HG02571 (cell line): ENCODE measurements around the gene ADAT3.

Source experiments
- ATAC-seq: cut with Tn5 transposase; IDR thresholded peaks from one replicate; pipeline ENCODE4 v1.9.1; 2021; ENCODE audit warnings: mild to moderate bottlenecking, moderate library complexity; ENCODE audit not compliant: unreplicated experiment

ADAT3 gene

DNA sequence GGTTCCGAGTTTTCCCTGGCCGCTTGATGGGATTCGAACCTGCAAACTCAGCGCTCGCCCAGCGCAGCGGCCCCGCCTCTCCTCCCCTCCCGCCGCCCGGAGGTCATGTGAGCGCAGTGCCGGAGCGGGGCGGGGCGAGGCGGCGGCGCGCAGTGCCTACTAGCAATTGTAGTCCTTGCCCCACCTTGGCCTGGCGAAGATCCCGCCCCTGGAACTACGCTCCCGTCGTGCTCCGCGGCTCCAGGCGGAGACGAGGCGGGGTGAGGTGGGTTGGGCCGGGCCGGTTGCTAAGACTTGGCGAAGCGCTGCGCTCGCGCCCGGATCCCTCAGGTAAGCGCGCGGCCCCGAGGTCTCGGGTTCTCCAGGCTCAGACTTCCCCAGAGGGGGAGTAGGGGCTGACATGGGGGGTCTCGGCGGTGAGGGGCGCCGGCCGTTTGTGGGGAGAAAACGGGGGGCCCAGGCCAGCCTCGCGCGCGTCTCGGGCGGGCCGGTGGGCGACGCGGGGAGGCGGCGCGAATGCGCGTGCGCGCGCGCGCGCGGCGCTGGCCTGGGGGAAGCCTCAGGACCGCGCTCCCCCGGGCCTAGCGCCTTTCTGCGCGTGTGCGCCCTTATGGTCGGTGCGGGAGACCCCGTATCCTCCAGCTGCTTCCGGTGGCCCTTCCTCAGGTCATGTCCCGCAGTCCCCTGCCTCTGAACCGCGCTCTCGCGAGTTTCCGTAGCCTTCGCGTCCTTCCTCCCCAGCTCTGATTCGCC is at the start of gene ADAT3, which contains the start of gene SCAMP4:
Gene ADAT3, plus strand, starts transcription at position 290 of the 753 bp plus-strand sequence. CDS start 6,649 bp downstream, outside the sequence.
Gene SCAMP4, plus strand, starts transcription at position 290 of the 753 bp plus-strand sequence. CDS start 9,621 bp downstream, outside the sequence.
- peak; percentile 75 for ATAC-seq

DNA sequence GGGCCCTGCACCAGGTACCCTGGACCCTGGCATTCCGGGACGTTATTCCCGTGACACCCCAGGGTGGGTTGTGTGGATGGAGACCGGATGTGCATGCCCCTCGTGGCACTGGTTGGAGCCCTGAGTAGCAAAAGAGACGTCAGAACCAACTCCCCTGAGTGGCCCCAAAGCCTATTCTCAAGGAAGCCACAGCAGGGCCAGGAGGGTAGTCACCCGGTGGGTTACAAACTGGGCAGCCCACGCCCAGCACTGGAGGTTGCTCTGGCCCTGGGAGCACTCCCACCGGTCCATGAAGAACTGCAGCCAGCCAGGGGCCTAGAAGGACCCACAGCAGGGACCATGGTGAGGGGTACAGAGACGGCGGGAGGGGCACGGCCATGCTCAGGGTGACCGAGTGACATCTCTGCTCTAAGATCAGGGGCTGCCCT is 49.4 kb upstream of the ADAT3 start:
- no peak for ATAC-seq

DNA sequence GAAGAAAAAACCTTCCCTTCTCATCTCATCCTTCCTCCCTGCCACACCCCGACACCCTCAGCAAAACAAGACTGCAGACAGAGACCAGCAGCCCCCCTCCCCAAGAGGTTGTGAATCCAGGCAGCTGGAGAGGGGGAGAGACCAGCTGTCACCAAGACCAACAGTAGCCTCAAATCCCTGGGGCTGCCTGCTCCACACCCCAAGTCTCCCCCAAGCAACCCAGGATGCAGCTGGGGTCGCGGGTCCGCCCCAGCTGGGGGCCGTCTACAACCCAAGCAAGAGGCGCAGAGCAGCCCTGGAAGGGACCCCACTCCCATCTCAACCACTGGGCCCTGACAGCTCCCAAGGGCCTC is 48.9 kb upstream of the ADAT3 start:
- no peak for ATAC-seq

DNA sequence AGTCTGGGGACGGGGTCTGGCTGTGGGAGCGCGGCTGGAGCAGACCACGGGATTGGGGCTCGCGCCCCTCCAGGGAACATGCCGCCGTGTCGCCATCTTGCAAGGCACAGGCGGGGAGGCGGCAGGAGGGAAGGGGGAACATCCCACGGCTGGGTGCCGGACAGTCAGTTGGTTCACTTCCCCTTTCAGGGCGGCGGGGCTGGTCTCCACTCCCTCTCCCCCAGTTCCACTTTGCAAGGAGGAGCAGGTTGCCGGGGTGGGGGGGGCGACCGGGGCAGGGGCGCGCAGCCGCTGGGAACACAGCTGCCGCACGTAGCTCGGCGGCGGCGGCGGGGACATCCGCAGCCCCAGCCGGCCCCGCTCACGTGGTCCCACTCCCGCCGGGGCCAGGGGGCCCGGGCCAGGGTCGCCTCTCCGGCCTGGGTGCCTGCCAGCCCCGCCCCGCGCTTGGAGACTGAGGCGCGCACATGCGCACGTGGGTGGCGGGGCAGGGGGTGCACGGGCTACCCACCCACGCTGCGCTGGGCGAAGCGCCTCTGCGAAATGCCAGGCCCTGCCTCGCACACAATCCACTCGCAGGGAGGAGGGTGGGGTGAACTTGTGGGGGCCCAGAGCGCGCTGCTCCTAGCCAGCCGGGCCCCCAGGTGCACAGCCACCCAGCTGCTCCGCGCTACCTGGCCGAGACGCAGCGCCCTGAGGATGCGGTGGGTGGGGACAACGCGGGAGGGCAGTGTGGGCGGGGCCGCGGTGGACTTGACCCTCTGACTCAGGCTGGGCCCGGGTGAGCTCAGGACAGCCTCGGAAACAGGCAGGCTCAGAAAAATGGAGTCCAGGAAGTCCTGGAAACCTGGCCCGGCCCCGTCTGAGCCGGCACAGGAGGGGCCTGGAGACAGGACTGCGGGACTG is 48.2 kb upstream of the ADAT3 start:
- no peak for ATAC-seq

DNA sequence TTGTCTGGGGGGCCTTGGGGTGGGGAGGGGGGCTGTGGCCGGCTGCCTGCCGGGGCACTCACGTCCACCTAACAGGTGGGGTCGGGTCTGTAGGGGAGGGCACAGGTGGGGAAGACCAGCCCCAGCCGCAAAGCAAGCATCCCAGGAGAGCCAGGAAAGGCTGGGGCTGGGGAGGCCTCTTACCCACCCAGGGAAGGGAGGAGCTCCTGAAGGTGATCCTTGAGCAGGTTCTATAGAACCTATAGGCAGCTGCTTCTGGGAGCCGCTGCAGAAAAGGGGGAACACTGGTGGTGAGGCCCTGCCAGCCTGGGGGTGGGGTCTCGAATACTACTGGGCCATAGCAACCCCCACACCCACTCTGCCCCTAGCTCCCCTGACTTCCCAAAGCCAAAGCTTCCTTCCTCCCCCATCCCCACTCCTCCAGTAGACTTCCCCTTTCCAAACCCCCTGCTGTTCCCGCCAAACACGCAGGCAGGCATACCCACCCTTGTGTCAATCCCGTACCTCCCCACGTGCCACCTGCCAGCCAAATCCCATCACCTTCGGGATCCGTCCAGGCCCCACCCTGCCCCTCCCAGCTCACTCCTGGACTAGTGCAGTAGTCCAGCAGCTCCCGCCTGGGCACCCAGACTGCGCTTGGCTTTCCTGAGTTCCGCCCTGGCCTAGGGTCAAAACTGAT is 47.4 kb upstream of the ADAT3 start:
- ATAC-seq: no peak

DNA sequence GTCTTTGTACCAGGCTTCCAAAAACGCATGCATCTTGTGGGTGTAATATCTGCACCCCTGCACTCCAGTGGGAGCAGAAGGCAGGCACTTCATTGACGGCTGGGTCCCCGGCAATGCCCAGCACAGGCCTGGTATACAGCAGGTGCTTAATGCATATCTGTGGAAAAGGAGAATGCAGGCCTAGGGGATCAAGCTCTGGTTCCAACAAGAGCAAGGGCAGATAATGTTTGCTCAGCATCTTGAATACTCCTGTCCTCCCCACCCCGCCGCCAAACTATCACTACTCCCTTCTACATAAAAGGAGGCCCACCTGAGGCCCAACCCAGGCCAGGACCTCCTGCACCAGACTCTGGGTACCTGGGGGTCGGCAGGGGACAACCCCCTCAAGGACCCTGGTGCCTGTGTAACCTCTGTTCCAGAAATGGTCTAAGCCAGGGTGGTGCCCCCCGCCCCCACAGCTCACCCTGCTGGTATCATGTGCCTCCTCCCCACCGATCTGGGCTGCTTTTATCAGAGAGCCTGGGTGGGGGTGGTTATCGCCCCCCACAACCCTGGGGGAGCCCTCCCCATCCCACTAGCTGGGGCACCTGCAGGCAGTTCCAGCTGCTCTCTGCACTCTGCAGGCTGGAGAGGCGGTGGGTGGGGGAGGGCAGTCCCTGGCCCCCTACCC is 46.7 kb upstream of the ADAT3 start:
- ATAC-seq: no peak

DNA sequence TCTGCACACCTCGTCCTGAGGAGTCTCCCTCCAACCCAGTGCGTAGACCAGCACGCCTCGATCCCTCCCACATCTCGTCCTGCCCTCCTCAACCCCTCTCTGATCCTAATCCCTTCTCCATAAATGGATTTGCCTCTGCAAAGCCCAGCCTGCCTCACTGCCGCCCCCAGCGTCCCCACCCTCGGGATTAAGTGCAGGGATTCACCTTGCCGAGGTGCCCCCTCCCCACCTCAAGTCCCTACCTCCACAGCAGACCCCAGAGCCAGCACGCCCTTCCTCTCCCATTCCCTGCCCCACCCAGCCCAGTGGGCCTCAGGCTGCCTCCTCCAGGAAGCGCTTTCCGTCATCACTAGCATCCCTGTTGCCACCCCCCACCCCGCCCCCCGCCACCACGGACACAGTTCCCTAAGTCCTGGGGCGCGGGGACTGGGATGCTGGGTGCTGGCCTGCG is 45.8 kb upstream of the ADAT3 start:
- no peak for ATAC-seq

DNA sequence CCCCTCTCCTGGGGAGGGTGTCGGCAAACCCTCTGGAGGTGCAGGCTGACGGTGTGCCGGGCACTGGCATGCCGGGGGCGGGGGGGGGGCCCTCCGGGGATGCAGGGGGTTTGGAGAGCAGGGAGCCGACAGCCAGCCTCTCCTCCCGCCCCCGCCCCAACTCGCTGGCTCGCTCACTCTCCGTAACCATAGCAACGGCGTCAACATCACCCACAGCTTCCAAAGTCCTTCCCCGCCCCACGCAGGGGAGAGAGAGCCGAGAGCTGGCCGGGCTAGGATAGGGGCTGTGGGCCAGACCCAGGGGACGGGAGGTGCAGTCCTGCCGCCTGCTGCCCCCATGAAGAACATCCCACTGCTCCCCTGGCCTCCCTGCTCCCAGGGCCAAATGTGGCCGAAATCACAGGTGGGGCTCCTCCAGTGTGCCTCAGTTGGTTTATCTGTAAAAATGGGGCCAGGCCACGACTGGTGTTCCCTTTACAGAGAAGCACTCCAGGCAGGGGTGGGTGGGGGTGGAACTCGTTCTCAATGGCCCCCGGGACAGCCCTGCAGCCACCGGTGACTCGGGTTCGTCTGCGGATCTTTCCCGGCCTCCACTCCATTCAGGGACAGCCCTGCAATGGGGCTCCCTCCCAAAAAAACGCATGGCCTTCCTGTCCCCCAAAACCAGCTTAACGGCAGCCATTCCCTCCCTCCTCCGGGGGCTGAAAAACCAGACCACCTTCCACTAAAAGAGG is 45.0 kb upstream of the ADAT3 start:
- ATAC-seq: no peak

DNA sequence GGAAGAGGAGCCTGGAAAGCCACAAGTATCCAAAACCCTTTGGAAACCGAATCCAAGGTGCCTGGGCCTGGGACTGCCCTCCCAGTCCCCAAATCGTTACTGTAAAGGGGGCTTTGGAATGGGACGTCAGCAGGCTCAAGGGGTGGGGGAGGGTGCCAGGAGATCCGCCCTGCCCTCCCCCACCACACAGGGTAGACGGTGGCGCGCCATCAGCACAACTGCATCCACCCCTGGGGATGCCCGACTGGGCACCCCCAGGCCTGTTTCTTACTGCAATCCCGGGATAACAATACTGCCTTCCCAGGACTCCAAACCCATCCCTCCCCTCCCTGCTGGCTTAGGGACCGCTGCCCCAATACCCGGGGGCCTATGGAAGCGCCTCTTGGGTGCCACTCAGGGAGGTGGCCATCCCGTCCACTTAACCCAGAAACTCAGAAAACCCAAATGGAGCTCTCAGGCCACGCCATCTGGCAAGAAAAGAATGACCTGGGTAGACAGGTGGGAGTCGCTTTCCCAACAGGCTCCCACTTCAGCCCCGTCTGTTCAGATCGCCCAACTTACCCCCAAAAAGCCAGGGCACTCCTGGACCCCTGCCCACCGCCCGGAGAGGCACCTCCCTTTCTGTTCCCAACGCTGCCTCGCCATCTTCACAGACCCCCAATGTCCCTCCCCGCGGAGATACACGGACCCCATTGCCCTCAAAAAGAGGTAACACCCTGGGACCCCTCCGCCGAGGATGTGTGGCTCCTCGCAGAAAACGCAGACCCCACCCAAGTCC is 44.2 kb upstream of the ADAT3 start:
- no peak for ATAC-seq

DNA sequence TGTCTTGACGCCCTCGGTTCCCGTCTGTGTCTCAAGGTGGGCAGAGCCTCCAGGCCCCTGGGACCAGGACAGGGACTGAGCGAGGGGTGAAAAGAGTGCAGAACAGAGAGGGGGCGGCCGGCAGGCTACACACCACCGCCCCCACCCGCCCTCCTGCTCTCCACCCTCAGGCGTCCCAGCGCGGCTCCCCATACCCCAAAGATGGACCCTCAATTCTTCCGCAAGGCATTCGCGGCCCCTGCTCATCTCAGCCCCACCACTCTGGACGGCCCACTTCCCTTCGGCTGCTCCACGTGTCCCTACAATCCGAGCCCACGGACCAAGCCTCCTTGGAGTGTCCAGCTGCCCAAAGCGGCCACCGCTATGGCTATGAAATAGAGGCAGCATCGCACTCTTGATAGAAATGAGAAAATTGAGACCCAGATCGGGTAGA is 43.6 kb upstream of the ADAT3 start:
- no peak for ATAC-seq

DNA sequence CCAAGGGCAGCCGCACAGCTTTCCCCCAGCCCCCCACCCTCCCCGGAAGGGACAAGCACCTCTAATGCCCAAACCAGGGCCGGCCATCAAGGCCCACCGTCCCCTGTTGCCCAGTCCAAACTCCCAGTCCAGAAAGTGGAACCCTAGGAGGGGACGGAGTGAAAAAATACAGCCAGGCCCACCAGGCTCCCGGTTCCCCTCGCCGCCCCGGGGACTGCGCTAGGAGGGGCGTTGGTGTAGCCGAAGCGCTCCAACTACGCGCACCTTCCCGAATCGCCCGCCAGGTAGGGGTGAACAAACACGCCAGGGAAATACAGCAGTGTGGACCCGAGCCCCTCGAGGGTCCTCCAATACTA is 43.2 kb upstream of the ADAT3 start:
- ATAC-seq: no peak

DNA sequence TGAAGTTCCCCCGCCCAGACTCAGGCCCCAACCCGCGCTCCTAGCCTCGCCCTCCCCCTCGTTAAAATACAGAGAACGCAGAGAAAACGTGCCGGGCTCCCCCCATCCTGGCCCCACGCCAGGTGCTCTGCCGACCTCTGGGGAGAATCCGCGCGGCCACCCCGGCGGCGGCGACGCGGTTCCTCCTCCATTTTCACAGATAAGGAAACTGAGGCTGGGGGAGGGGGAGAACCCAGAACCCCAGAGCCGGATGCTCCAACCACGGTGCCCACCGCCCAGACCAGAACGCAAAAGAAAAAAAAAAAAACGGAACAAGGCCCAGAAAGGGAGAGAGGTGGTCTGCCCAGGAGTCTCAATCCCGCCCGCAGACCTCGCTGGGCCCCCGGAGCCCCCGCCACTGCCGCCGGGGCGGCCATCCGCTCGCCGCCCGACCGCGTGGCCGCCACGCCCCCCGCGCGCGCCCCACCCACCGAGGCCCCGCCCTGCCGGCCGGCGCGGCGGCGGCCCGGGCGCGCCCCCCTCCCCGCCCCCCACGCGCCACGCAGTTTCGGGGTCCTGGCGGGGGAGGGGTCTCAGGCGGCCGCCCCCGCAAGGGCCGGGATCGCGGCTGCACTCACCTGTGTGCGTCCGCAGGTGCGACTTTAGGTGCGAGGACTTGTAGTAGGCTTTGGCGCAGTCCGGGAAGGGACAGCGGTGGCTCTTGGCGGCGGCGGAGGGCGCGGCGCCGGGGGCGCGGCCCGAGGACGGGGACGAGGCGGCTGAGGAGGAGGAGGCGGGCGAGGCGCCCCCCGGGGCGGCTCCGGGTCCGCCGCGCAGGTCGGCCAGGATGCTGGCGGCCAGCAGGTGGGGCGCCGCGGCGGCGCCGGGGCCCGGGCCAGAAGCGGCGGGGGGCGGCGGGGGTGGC is 42.5 kb upstream of the ADAT3 start:
- peak; percentile 1 for ATAC-seq

DNA sequence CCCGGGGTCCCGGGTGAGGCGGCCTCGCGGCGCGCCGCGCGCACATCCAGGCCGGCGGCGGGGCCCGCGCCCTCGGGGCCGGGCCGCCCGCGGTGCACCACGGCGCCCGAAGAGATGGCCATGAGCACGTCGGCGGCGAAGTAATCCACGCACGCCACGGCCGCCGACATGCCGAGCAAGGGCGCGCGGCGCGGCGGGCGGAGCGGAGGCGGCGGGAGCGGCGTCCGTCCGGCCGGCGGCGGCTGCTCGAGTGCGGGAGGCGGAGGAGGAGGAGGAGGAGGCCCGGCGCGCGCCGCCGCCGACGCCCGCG is 41.9 kb upstream of the ADAT3 start, which contains the start of gene KLF16:
Gene KLF16, minus strand, starts transcription at position 252 of the 310 bp plus-strand sequence. Its CDS starts 82 bp downstream, at position 170.
- no peak for ATAC-seq

DNA sequence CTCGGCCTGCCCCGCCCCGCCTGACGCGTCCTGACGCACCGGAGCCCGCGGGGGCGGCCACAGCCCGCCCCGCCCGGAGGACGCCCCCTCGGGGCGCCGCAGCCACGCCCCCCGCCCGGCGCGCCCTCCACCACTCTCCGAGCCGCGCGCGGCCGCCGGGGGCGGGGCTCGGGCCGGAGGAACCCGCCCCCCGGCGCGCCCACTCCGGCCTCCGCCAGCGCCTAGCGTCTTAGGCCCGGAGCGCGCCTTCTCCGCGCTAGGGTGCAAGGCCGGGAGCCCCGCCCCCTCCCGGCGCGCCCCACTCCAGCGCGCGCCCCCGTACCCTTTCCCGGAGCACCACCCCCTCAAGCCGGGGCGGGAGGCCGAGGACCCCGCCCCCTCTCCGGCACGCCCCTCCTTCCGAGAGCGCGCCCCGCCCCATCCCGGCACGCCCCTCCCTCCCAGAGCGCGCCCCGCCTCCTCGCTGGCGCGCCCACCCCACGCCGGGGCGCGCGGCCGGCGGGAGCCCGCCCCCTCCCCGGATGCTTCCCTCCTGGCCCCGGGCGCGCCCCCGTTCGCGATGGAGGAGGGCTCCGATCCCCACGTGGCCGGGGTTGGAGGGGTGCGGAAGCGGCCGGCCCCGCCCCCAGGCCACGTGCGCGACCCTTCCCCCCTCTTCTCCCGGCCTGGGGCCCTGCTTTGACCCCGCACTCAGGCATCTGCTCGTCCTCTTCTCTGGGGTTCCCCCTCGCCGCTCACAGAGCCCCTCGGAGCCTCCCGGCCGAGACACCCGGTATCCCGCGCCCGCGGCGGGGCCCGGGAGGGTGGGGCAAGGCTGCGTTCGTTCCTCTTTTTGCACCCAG is 41.3 kb upstream of the ADAT3 start:
- peak; percentile 49 for ATAC-seq

DNA sequence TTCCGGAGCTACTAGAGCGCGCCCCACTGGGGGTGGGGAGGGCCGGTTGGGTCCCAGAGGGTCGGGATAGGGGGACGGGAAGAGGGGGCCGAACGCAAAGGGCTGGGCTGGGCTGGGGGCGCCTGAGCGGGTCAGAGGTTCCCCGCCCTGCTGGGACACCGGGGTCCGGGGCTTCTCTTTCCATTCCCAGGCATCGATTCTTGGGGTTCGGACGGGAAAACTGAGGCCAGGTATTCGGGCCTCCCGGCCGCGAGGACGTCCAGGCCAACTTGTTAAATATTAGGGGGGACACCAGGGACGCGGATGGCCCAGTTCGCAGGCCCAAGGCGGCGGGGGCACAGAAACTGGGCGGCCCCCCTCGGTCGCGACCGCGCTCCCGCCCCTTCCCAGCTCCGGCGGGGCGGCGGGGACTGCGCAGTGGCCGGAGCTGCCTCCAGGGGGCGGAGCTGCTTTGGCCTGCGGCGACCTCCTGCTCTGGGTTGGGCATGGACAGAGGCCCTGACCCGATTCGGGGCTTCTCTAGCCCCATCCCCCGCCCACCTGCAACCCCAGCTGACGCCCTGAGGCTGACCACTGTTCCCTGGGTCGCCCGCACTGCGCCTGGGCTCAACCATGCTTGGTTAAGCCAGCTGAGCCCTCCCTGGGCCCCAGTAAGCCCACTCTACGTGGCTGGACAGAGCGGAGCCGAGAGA is 40.6 kb upstream of the ADAT3 start:
- ATAC-seq: peak; percentile 34

DNA sequence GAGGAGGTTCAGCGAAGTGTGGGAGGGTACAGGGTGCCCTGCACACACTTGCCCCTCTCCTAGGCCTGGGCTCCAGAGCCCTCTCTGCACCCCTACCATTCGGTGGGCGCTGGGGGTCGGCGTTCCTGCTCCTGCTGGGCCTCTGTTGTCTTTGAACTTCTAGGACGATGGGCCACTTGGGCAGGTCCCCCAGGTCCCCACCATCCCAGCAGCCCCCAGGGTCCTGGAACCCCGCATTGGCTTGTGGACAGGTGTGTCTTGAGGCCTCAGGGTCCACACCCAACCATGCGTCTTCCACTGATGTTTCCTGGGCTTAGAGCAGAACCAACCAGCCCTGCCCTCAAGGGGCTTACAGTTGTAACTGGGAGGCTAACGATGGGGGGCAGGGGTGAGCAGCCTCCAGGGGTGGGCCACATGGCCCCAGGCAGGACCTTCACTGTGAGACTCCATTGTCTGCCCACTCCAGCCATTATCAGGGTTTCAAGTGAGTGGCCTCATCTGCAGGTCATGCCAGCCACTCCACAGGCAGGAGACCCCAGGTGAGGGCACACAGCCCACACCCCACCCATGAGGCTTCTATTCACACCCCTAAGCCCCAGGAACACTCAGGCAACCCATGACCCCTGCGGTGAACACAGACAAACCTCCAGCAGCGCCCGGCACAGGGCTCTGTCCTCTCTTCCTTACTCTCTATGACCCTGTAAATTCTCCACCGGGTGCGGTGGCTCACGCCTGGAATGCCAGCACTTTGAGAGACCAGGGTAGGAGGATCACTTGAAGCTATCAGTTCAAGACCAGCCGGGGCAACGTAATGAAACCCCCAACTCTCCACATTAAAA is 39.8 kb upstream of the ADAT3 start:
- ATAC-seq: no peak
